ENCODE results near the gene SLC1A2.

SLC1A2 gene

DNA sequence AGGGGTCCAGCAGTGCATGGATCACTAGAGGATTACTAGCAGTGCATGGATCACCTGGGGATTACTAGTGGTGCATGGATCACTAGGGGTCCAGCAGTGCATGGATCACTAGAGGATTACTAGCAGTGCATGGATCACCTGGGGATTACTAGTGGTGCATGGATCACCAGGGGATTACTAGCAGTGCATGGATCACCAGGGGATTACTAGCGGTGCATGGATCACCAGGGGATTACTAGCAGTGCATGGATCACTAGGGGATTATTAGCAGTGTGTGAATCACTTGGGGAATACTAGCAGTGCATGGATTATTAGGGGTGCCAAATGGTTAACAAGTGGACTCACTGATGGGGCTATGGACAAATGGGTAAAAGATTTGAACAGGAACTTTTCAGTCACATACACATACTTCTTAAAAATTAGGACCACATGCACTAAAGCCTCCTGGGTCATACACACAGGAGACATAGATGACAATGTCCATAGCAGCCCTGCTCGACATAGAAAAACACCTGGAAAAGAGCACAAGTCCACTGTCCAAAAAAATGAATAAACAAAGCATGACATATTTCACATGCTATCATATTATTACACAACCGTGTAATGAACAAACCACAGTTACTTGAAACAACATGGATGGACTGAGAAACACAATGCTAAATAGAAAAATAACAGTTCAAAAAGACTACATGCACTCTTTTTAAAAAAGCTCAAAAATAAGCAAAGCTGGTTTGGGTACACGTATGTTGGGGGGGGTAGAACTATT is 170.6 kb downstream of the SLC1A2 start:
- no peak overlapping the region for H3K27ac ChIP-seq (ENCODE audit: low read depth, low read length)
- H3K36me3 ChIP-seq (ENCODE audit: control insufficient read depth, insufficient read depth, low read length), result no peaks in the 10 kb centered on the region
- H3K9me3 ChIP-seq (ENCODE audit: control insufficient read depth, insufficient read depth, low read depth, low read length), result peaks cover 3% of the 10 kb centered on the region; the same call in 1 of the 2 replicates
- H3K4me3 ChIP-seq (ENCODE audit: low read depth, low read length), result no peak overlapping the region
- H3K4me1 ChIP-seq (ENCODE audit: control insufficient read depth, insufficient read depth, low read length), result no peaks in the 10 kb centered on the region
- no peak overlapping the region for H3K9ac ChIP-seq (ENCODE audit: low read length)
- H3K27me3 ChIP-seq (ENCODE audit: control insufficient read depth, insufficient read depth, low read length), result no peaks in the 10 kb centered on the region

DNA sequence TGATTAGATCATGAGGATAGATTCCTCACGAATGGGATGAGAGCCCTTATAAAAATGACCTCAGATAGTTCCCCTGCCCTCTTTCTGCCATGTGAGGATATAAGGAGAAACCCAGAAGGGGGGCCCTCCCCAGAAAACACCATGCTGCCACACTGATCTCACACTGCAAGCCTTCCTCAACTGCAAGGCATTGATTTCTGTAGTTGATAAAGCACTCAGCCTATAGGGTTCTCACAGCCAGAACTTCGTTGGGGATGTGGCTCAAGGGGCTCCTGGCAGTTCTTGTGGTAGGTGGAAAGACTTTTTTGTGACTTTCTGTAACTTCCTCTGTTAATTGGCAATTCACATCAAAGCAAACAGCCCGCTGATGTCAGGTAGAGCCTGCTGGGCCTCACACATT is 171.5 kb downstream of the SLC1A2 start:
- Histone ChIP-seq H3K9me3 (ENCODE audit: control insufficient read depth, insufficient read depth, low read depth, low read length) (peaks cover 3% of the 10 kb centered on the region; the same call in 1 of the 2 replicates), H3K36me3 (ENCODE audit: control insufficient read depth, insufficient read depth, low read length) (no peaks in the 10 kb centered on the region), H3K27ac (ENCODE audit: low read depth, low read length) (no peak overlapping the region), H3K27me3 (ENCODE audit: control insufficient read depth, insufficient read depth, low read length) (no peaks in the 10 kb centered on the region), H3K4me3 (ENCODE audit: low read depth, low read length) (no peak overlapping the region), H3K9ac (ENCODE audit: low read length) (no peak overlapping the region), H3K4me1 (ENCODE audit: control insufficient read depth, insufficient read depth, low read length) (no peaks in the 10 kb centered on the region)

DNA sequence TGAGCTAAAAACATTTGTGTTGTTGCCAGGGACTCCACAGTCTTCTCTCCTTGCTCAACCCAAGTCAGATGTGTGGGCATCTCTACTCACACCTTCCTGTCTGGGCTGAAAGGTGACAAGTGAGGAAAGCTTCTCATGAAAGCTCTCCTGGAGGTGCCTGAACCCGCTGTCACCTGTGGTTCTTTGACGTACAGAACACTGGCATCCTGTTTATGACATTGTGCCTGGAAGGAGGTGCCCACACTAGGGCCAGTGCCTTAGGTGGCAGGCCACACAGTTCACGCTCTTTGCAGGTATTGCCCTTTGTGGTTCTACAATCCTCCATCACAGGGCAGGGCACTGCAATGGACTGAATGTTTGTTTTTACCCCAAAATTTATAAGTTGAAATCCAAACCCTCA is 171.9 kb downstream of the SLC1A2 start:
- H3K9me3 ChIP-seq (ENCODE audit: control insufficient read depth, insufficient read depth, low read depth, low read length), result peaks cover 3% of the 10 kb centered on the region; the same call in 1 of the 2 replicates
- H3K27me3 ChIP-seq (ENCODE audit: control insufficient read depth, insufficient read depth, low read length), result no peaks in the 10 kb centered on the region
- no peaks in the 10 kb centered on the region for H3K4me1 ChIP-seq (ENCODE audit: control insufficient read depth, insufficient read depth, low read length)
- no peaks in the 10 kb centered on the region for H3K36me3 ChIP-seq (ENCODE audit: control insufficient read depth, insufficient read depth, low read length)
- no peak overlapping the region for H3K4me3 ChIP-seq (ENCODE audit: low read depth, low read length)
- no peak overlapping the region for H3K9ac ChIP-seq (ENCODE audit: low read length)
- no peak overlapping the region for H3K27ac ChIP-seq (ENCODE audit: low read depth, low read length)

DNA sequence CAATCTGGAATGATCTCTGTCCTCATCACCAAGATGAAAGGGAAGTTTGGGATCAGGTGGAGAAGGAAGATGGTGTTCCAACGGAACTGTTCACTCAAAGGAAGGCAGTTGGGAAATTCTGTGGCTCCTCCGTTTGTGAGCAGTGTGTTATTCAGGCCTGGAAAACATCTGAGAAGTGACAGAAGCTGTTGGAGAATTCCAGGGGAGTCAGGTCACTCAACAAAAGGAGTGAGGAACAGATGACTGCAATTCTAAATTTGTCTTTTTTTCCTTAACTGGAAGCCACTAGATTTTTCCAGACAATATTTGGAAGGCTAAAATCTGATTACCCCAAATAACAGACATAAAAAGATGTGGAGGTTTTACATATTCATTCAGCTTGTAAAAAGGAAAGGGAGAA is 172.6 kb downstream of the SLC1A2 start:
- Histone ChIP-seq H3K27me3 (ENCODE audit: control insufficient read depth, insufficient read depth, low read length) (no peaks in the 10 kb centered on the region), H3K4me3 (ENCODE audit: low read depth, low read length) (no peak overlapping the region), H3K4me1 (ENCODE audit: control insufficient read depth, insufficient read depth, low read length) (no peaks in the 10 kb centered on the region), H3K9me3 (ENCODE audit: control insufficient read depth, insufficient read depth, low read depth, low read length) (peaks cover 3% of the 10 kb centered on the region; the same call in 1 of the 2 replicates), H3K9ac (ENCODE audit: low read length) (no peak overlapping the region), H3K36me3 (ENCODE audit: control insufficient read depth, insufficient read depth, low read length) (no peaks in the 10 kb centered on the region), H3K27ac (ENCODE audit: low read depth, low read length) (no peak overlapping the region)

DNA sequence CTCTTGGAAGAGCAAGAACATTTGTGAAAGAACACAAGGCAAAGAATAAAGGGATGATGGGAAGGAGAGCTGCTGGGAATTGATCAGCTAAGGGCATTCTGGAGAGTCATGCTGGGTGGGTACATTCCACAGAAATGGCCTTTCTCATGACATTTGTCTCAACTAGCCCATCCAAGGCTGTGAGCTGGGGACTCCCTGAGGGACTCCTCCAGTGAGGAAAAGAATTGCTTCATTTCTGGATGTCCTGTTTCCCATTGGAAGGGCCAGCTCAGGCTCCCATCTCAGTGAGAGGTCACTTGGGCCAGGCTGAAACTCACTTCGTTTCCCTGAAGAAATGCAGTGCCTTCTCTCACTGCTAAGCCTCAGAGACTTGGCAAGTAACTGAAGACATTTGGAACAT is 173.6 kb downstream of the SLC1A2 start:
- Histone ChIP-seq H3K36me3 (ENCODE audit: control insufficient read depth, insufficient read depth, low read length) (no peaks in the 10 kb centered on the region), H3K27me3 (ENCODE audit: control insufficient read depth, insufficient read depth, low read length) (no peaks in the 10 kb centered on the region), H3K9ac (ENCODE audit: low read length) (no peak overlapping the region), H3K27ac (ENCODE audit: low read depth, low read length) (no peak overlapping the region), H3K4me1 (ENCODE audit: control insufficient read depth, insufficient read depth, low read length) (no peaks in the 10 kb centered on the region), H3K4me3 (ENCODE audit: low read depth, low read length) (no peak overlapping the region), H3K9me3 (ENCODE audit: control insufficient read depth, insufficient read depth, low read depth, low read length) (peaks cover 3% of the 10 kb centered on the region; the same call in 1 of the 2 replicates)

DNA sequence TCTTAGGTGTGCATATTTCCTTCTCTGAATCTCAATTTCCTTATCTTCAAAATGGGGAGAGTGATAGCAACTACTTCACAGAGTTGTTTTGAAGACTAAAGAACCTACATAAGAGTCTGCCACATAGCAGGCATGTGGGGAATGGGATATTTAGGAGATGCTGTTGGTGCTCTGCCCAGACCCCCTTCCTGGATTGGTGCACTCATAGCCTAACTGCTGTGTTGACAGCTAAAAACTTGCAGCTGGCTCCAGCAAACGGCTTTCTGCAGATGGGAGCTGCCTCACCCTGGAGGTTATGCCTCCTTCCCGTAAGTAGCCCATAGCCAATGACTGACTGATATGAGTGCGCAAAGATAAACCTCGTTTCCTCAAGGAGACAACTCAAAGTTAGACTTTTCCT is 174.3 kb downstream of the SLC1A2 start:
- no peaks in the 10 kb centered on the region for H3K36me3 ChIP-seq (ENCODE audit: control insufficient read depth, insufficient read depth, low read length)
- no peak overlapping the region for H3K27ac ChIP-seq (ENCODE audit: low read depth, low read length)
- peaks cover 3% of the 10 kb centered on the region; the same call in 1 of the 2 replicates for H3K9me3 ChIP-seq (ENCODE audit: control insufficient read depth, insufficient read depth, low read depth, low read length)
- H3K9ac ChIP-seq (ENCODE audit: low read length), result no peak overlapping the region
- no peaks in the 10 kb centered on the region for H3K4me1 ChIP-seq (ENCODE audit: control insufficient read depth, insufficient read depth, low read length)
- no peaks in the 10 kb centered on the region for H3K27me3 ChIP-seq (ENCODE audit: control insufficient read depth, insufficient read depth, low read length)
- no peak overlapping the region for H3K4me3 ChIP-seq (ENCODE audit: low read depth, low read length)

DNA sequence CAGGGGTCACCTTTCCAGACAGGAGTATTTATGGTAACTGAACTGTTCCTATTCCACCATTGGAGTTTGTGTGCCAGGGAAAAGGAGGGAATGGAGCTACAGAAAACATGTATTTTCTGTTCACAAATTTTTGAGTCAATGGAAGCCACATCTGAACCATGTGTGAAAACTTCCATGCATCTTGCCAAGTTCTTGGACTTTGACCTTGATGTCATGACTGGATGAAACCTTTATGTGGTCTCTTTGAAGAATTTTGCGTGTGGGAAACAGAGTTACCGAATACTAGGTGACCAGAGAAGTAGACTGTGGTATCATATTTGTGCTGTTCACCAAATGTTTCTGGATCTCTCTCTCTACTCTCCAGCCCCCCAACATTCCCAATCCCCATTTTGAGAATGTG is 175.6 kb downstream of the SLC1A2 start:
- Histone ChIP-seq H3K4me3 (ENCODE audit: low read depth, low read length) (no peak overlapping the region), H3K4me1 (ENCODE audit: control insufficient read depth, insufficient read depth, low read length) (no peaks in the 10 kb centered on the region), H3K27me3 (ENCODE audit: control insufficient read depth, insufficient read depth, low read length) (no peaks in the 10 kb centered on the region), H3K9me3 (ENCODE audit: control insufficient read depth, insufficient read depth, low read depth, low read length) (peaks cover 3% of the 10 kb centered on the region; the same call in 1 of the 2 replicates), H3K36me3 (ENCODE audit: control insufficient read depth, insufficient read depth, low read length) (no peaks in the 10 kb centered on the region), H3K9ac (ENCODE audit: low read length) (no peak overlapping the region), H3K27ac (ENCODE audit: low read depth, low read length) (no peak overlapping the region)

DNA sequence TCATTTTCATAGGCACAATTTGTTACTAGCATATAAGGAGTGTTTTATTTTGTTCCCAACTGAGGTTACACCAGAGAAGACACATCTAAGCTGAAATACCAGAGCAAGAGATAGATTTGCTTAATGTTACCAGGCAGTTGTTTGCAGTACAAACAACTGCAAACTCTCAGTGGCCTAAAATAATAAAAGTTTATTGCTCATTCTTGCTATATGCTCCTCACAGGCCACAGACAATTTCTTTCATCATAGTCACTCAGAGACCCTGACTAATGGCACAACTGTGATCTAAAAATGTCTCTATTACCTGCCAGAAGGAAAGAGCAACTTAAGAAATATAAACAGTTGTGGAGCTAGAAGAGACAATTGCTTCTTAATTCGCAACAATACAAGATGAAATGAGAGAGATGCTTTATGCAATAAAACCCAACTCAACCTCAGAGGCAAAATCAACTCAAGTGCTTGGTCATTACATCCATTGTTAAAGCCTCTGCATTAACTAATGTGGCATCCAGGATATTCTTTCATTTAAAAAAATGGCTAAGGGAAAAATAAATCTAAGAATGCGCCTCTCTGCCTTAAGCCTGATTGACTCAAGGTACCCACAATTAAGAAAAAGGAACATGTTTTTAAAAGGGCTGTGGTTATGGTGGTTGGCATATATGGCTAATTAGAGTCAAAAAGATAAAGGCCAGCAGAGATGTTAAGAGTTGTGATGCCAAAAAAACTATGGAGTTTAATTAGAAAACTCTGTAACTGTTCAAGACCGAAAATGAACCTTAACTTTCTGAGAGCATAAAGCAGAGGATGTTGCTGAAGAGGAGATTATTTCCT is 176.7 kb downstream of the SLC1A2 start:
- Histone ChIP-seq H3K27ac (ENCODE audit: low read depth, low read length) (no peak overlapping the region), H3K36me3 (ENCODE audit: control insufficient read depth, insufficient read depth, low read length) (no peaks in the 10 kb centered on the region), H3K9ac (ENCODE audit: low read length) (no peak overlapping the region), H3K27me3 (ENCODE audit: control insufficient read depth, insufficient read depth, low read length) (no peaks in the 10 kb centered on the region), H3K9me3 (ENCODE audit: control insufficient read depth, insufficient read depth, low read depth, low read length) (no peaks in the 10 kb centered on the region), H3K4me3 (ENCODE audit: low read depth, low read length) (no peak overlapping the region), H3K4me1 (ENCODE audit: control insufficient read depth, insufficient read depth, low read length) (peaks cover 4% of the 10 kb centered on the region; the same call in 1 of the 2 replicates)

DNA sequence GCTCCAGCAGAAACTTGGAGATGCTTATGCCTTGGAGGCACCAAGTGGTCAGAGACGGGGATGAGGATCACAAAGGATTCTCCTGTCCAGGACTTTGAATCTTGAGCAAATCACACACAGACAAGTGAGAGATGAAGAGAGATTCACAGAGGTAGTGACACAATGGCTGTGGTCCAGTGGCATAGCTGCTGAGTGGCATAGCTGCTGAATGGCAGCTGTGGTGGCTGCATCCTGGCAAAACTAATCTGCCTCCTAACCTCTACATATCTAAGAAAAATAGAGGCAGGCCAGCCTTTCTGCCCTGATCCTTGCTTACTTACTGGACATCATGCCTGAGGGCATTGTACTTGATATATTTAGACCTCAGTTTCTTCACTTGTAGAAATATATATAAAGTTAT is 177.8 kb downstream of the SLC1A2 start:
- no peaks in the 10 kb centered on the region for H3K36me3 ChIP-seq (ENCODE audit: control insufficient read depth, insufficient read depth, low read length)
- no peak overlapping the region for H3K9ac ChIP-seq (ENCODE audit: low read length)
- H3K27ac ChIP-seq (ENCODE audit: low read depth, low read length), result no peak overlapping the region

DNA sequence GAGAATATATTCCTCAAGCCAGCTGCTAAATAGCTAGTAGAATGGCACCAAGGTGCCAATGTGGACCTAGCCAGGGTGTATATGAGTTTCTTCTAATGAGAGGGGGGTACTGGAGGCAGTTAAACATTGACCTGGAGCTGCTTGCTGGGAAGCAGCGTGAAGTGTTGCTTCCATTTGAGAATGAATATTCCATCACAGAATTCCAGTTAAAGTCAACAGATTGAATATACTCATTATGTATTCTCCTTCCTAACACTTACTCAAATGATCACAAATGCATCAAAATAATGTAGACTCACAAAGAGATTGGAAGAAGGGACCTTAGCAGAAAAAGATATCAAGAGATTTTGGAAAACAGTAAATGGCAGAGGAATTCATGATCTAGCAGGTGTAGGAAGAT is 178.3 kb downstream of the SLC1A2 start:
- no peak overlapping the region for H3K27ac ChIP-seq (ENCODE audit: low read depth, low read length)
- no peak overlapping the region for H3K4me3 ChIP-seq (ENCODE audit: low read depth, low read length)
- H3K27me3 ChIP-seq (ENCODE audit: control insufficient read depth, insufficient read depth, low read length), result no peaks in the 10 kb centered on the region
- H3K9me3 ChIP-seq (ENCODE audit: control insufficient read depth, insufficient read depth, low read depth, low read length), result no peaks in the 10 kb centered on the region
- H3K9ac ChIP-seq (ENCODE audit: low read length), result no peak overlapping the region
- H3K4me1 ChIP-seq (ENCODE audit: control insufficient read depth, insufficient read depth, low read length), result peaks cover 11% of the 10 kb centered on the region
- H3K36me3 ChIP-seq (ENCODE audit: control insufficient read depth, insufficient read depth, low read length), result no peaks in the 10 kb centered on the region

More for the DNA sequence above, 177.8 kb downstream of the SLC1A2 start:
- Histone ChIP-seq H3K4me1 (ENCODE audit: control insufficient read depth, insufficient read depth, low read length) (peaks cover 11% of the 10 kb centered on the region), H3K9me3 (ENCODE audit: control insufficient read depth, insufficient read depth, low read depth, low read length) (no peaks in the 10 kb centered on the region), H3K27me3 (ENCODE audit: control insufficient read depth, insufficient read depth, low read length) (no peaks in the 10 kb centered on the region), H3K4me3 (ENCODE audit: low read depth, low read length) (no peak overlapping the region)

DNA sequence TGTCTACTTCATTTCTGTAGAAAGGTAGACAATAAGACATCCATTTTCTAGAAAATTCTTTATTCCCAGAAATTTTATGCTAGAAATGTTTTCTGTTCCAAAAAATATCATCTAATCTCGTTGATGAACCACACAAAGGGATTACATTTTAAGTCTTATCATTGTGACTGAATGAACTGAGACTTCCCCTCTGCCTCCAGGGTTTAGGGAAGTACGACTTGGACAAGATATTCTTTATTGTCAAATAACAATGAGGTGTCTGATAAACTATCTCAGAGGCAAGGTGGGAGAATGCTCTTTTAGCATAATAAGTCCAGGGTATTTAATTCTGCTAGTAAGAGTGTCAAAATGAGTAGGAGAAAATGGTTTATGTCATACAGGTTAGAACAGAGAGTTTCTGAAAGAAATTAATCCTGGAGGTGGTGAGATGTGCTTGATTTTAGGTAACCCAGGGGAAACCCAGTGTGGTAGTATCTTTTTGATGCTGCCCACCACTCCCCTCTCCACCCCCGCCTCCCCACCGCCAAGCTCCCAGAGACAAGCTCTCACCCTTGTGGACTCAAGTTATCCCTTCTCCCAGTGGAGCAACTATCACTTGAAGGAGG is 179.8 kb downstream of the SLC1A2 start:
- H3K36me3 ChIP-seq (ENCODE audit: control insufficient read depth, insufficient read depth, low read length), result no peaks in the 10 kb centered on the region
- no peak overlapping the region for H3K4me3 ChIP-seq (ENCODE audit: low read depth, low read length)

More for the DNA sequence above, 179.8 kb downstream of the SLC1A2 start:
- Histone ChIP-seq H3K27ac (ENCODE audit: low read depth, low read length) (no peak overlapping the region), H3K27me3 (ENCODE audit: control insufficient read depth, insufficient read depth, low read length) (no peaks in the 10 kb centered on the region), H3K4me1 (ENCODE audit: control insufficient read depth, insufficient read depth, low read length) (peaks cover 11% of the 10 kb centered on the region), H3K9me3 (ENCODE audit: control insufficient read depth, insufficient read depth, low read depth, low read length) (peaks cover under 1% of the 10 kb centered on the region; the same call in 1 of the 2 replicates), H3K9ac (ENCODE audit: low read length) (no peak overlapping the region)

All from HUES6 (cell line).